HFFc6 (cell line): ENCODE measurements around the gene CENPO. TPM values are rescaled to one million over a fixed set of nuclear protein-coding genes. Genes with fewer than 3 reads are reported as not detected.
"Not testable (repeated sequence)": the region's sequence is repeated elsewhere in the genome, so short reads cannot be mapped to it uniquely, and the experiment has no call there.

Source experiments
- DNase-seq: peaks from one replicate; pipeline ENCODE4 v3.0.0-alpha.2; 2018
- H3K27ac Mint-ChIP-seq: 2 replicates; pipeline ENCODE4 v1.8.0; 2020; ENCODE audit warnings: mild to moderate bottlenecking, mixed read lengths
- H3K27me3 Mint-ChIP-seq: 2 replicates; pipeline ENCODE4 v1.8.0; 2021; ENCODE audit warnings: mild to moderate bottlenecking, moderate library complexity, mixed read lengths; ENCODE audit not compliant: insufficient read depth
- H3K36me3 Mint-ChIP-seq: 2 replicates; pipeline ENCODE4 v1.8.0; 2021; ENCODE audit warnings: low read depth, mixed read lengths
- H3K4me1 Mint-ChIP-seq: 2 replicates; pipeline ENCODE4 v1.8.0; 2020; ENCODE audit warnings: low read depth, mixed read lengths
- H3K4me3 Mint-ChIP-seq: 2 replicates; pipeline ENCODE4 v1.8.0; 2020; ENCODE audit warnings: mild to moderate bottlenecking, moderate library complexity, mixed read lengths
- H3K9me3 Mint-ChIP-seq: 2 replicates; pipeline ENCODE4 v1.8.0; 2020; ENCODE audit warnings: mild to moderate bottlenecking, mixed read lengths
- total RNA-seq, 6 experiments: library from RNA; stranded (reverse); fragmentation: NEBNext Ultra II Directional; extraction: Animal tissue kit (Norgen Biotek cat#: 25700); gene quantifications; 2 replicates in 1 of 6; 3 replicates in 5 of 6; pipeline ENCODE4 v1.2.3, GENCODE V29; 2021
- TF ChIP-seq, protein P1 (sequence below): fragments of 200-600 bp; sonication (generic); IDR thresholded peaks from 2 replicates; pipeline ENCODE4 v1.5.0; 2021; ENCODE audit warnings: antibody characterized with exemption, mild to moderate bottlenecking

Gene CENPO
- total RNA-seq, 6 experiments from 2014 or later, result 19.1 to 28.7 (median 24.7) TPM

DNA sequence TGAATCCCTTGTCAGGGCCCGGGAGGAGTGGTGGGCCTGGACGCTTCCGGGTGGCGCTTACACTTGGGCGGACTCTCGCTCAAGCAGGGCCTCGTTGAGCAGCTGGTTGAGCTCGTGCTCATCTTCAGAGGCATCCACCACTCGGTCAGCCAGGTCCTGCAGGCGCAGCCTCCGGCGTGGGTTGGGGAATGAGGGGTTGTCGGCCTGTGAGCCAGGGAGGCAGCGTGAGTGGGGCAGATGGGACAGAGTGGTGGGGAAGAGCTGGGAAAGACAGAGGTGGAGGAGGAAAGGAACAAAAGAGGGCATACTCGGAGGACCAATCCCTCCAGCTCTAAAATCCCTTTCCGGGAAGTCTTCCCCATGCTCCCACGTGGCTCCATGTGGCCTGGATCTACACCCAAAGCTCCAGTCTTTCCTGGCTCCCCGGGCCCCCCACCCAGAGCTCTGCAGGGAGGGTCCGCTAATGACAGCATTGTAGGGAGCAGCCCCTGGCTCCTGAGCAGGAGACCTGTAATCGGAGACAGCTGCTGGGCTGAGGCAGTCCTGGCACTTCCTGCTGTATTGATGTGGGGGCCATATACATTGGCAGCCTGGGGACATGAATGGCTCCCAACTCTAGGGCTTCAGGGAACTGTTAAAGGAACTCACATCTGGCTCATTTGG, 41.6 kb downstream of the CENPO start:
- Mint-ChIP-seq H3K4me3 (no peak overlapping the region), H3K27ac (peak overlapping the region; percentile 73), H3K36me3 (peaks cover 3% of the 10 kb centered on the region; the same call in 1 of the 2 replicates), H3K27me3 (no peaks in the 10 kb centered on the region), H3K9me3 (no peaks in the 10 kb centered on the region), H3K4me1 (peaks cover 16% of the 10 kb centered on the region)
- DNase-seq, result no peak
- TF ChIP-seq, protein P1, sequence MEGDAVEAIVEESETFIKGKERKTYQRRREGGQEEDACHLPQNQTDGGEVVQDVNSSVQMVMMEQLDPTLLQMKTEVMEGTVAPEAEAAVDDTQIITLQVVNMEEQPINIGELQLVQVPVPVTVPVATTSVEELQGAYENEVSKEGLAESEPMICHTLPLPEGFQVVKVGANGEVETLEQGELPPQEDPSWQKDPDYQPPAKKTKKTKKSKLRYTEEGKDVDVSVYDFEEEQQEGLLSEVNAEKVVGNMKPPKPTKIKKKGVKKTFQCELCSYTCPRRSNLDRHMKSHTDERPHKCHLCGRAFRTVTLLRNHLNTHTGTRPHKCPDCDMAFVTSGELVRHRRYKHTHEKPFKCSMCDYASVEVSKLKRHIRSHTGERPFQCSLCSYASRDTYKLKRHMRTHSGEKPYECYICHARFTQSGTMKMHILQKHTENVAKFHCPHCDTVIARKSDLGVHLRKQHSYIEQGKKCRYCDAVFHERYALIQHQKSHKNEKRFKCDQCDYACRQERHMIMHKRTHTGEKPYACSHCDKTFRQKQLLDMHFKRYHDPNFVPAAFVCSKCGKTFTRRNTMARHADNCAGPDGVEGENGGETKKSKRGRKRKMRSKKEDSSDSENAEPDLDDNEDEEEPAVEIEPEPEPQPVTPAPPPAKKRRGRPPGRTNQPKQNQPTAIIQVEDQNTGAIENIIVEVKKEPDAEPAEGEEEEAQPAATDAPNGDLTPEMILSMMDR, result no peak

DNA sequence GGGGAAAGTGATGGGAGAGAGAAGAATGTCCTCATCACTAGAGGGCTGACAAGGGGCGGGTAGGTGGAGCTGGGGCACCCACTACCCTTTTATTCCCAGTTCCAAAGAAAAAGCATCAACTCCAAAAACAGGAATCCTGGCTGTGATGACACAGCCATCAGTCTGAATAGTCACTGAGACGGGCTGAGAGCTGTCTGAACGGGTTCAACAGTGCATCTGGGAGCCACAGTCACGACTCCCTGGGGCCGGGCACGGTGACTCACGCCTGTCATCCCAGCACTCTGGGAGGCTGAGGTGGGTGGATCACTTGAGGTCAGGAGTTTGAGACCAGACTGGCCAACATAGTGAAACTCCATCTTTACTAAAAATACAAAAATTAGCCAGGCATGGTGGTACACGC, 42.2 kb downstream of the CENPO start:
- not testable (repeated sequence) for H3K27me3 Mint-ChIP-seq, H3K36me3 Mint-ChIP-seq, H3K9me3 Mint-ChIP-seq, H3K4me3 Mint-ChIP-seq
- Mint-ChIP-seq H3K27ac (peak overlapping the region; percentile 73), H3K4me1 (peaks cover 16% of the 10 kb centered on the region)
- peak; percentile 70 for DNase-seq

DNA sequence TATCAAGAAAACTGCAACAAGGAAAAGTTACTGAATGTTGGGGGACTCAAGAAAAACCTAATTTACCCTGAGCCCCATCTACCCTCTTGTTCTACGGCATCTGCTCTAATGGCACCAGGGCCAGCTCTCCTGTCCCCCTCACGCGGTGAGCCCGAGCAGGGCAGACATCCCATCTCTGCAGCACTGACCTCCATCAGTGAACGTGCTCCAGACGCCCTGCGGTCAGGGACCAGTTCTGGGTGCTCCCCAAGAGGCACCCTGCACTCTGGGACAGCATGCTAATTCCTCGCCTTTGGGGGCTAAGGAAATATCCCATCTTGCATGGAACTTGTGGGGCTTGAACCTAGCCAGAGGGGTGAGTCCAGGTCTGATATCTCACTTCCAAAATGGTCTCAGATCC, 43.0 kb downstream of the CENPO start:
- no peak for DNase-seq
- TF ChIP-seq, protein P1, result no peak
- Mint-ChIP-seq H3K36me3 (peaks cover 3% of the 10 kb centered on the region; the same call in 1 of the 2 replicates), H3K9me3 (no peaks in the 10 kb centered on the region), H3K4me1 (peaks cover 16% of the 10 kb centered on the region), H3K4me3 (no peak overlapping the region), H3K27me3 (no peaks in the 10 kb centered on the region), H3K27ac (peak overlapping the region; percentile 73; the same call in 1 of the 2 replicates)

DNA sequence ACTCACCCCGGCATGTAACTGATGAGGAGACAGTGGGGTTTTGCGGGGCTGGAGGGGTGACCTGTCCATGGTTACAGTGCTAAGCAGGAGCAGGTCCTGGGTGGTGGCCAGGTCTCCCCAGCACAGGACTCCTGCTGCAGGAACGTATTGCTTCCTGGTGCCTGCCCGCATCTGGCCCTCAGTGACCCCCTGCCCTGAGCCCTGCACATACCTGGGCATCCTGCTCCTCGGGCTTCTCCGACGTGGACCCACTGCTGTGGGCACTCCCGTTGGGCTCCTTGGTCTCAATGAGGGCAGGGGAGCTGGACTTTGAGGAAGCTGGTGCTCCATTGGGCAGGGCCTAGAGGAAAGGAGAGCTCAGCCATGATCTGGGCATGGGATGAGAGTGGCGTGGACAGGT, 43.5 kb downstream of the CENPO start:
- TF ChIP-seq, protein P1, result no peak
- no peak overlapping the region for H3K4me3 Mint-ChIP-seq
- no peaks in the 10 kb centered on the region for H3K27me3 Mint-ChIP-seq
- H3K4me1 Mint-ChIP-seq, result peaks cover 16% of the 10 kb centered on the region
- DNase-seq, result no peak
- H3K9me3 Mint-ChIP-seq, result no peaks in the 10 kb centered on the region
- H3K27ac Mint-ChIP-seq, result no peak overlapping the region
- peaks cover 3% of the 10 kb centered on the region; the same call in 1 of the 2 replicates for H3K36me3 Mint-ChIP-seq

DNA sequence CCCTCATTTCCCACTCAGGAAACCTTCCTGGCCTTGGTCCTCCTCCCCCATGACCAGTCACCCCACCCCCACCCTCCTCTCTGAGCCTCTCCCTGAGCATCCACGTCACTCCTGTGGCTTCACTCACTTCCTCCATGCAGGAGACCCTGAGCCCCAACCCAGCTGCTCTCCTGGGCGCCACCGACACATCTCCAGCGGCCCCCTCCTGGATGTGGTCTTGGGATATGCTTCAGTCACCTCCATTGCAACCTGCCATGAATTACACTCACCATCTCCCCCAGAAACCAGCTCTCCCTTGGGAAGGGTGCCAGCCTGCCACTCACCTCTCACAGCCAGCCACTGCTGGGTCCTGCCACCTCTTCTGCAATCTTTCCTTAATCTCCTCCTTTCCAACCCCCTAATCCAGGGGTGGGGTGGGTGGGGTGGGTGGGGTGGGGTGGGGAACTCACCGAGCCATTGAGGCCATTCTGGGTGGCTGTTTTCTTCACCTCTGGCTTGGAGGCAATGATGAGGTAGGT, 44.8 kb downstream of the CENPO start:
- no peaks in the 10 kb centered on the region for H3K27me3 Mint-ChIP-seq
- H3K9me3 Mint-ChIP-seq, result no peaks in the 10 kb centered on the region
- DNase-seq, result no peak
- no peak overlapping the region for H3K4me3 Mint-ChIP-seq
- H3K27ac Mint-ChIP-seq, result no peak overlapping the region
- peaks cover 3% of the 10 kb centered on the region; the same call in 1 of the 2 replicates for H3K36me3 Mint-ChIP-seq
- H3K4me1 Mint-ChIP-seq, result peaks cover 16% of the 10 kb centered on the region
- TF ChIP-seq, protein P1, result no peak

DNA sequence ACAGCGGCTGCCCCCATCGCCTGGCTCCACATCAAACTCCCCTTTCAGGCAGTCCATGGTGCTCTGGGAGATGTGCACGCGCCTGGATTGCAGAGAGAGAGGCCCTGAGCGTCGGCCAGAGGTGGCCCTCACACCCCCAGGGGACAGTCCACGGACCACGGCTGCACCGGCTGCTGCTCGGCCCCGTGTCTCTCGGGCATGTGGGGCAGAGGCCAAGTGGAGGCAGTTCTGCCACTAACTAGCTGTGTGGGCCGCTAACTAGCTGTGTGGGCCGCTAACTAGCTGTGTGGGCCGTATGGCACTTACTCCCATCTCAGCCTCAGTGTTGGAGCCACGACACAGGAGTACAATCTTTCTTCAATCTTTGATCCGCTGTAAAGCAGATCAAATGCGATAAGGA, 45.3 kb downstream of the CENPO start:
- Mint-ChIP-seq H3K4me3 (no peak overlapping the region), H3K36me3 (peaks cover 3% of the 10 kb centered on the region; the same call in 1 of the 2 replicates), H3K27me3 (no peaks in the 10 kb centered on the region), H3K27ac (no peak overlapping the region), H3K9me3 (no peaks in the 10 kb centered on the region), H3K4me1 (peaks cover 16% of the 10 kb centered on the region)
- TF ChIP-seq, protein P1, result no peak
- no peak for DNase-seq
